ENCODE measurements around the gene CCDC194.

CCDC194 gene

GRCh38 chr19:17390665-17391370 is 3.2 kb downstream of the CCDC194 start (continued):
- TF ChIP-seq ZNF202 (tag by site-specific recombination; IDR thresholded peaks at IDR 0.05; ENCODE audit: borderline replicate concordance), result no peak
- TF ChIP-seq ZNF585B (tag by site-specific recombination; IDR thresholded peaks at IDR 0.05), result no peak
- no peak for TF ChIP-seq HOXC10 (CRISPR knock-in tag; IDR thresholded peaks at IDR 0.05)
- no peak for TF ChIP-seq ZNF112 (tag by site-specific recombination; IDR thresholded peaks at IDR 0.05)
- TF ChIP-seq ZBTB17 (tag by site-specific recombination; IDR thresholded peaks at IDR 0.05), result peak; percentile 96
- no peak for TF ChIP-seq MEIS1 (CRISPR knock-in tag; IDR thresholded peaks at IDR 0.05; ENCODE audit: borderline replicate concordance)
- TF ChIP-seq RBAK (tag by site-specific recombination; IDR thresholded peaks at IDR 0.05), result no peak
- TF ChIP-seq SETDB1 (IDR thresholded peaks at IDR 0.05; ENCODE audit: insufficient read length, low read length), result no peak
- TF ChIP-seq ZSCAN16 (tag by site-specific recombination; IDR thresholded peaks at IDR 0.05), result no peak
- TF ChIP-seq ZNF2 (tag by site-specific recombination; IDR thresholded peaks at IDR 0.05), result peak; percentile 49; the same call in 1 of the 2 replicates
- no peak; the same call in 1 of the 2 replicates for TF ChIP-seq ZNF660 (tag by site-specific recombination; IDR thresholded peaks at IDR 0.05)
- TF ChIP-seq, protein P1, sequence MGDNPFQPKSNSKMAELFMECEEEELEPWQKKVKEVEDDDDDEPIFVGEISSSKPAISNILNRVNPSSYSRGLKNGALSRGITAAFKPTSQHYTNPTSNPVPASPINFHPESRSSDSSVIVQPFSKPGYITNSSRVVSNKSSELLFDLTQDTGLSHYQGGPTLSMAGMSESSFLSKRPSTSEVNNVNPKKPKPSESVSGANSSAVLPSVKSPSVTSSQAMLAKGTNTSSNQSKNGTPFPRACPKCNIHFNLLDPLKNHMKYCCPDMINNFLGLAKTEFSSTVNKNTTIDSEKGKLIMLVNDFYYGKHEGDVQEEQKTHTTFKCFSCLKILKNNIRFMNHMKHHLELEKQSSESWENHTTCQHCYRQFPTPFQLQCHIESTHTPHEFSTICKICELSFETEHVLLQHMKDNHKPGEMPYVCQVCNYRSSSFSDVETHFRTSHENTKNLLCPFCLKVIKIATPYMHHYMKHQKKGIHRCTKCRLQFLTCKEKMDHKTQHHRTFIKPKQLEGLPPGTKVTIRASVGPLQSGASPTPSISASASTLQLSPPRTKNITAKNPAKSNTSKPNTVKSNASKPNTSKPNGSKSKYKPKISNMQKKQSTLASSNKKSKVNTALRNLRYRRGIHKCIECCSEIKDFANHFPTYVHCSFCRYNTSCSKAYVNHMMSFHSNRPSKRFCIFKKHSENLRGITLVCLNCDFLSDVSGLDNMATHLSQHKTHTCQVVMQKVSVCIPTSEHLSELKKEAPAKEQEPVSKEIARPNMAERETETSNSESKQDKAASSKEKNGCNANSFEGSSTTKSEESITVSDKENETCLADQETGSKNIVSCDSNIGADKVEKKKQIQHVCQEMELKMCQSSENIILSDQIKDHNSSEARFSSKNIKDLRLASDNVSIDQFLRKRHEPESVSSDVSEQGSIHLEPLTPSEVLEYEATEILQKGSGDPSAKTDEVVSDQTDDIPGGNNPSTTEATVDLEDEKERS (tag by site-specific recombination; IDR thresholded peaks at IDR 0.05), result no peak
- TF ChIP-seq ZNF221 (tag by site-specific recombination; IDR thresholded peaks at IDR 0.05; ENCODE audit: borderline replicate concordance), result no peak
- no peak for TF ChIP-seq ZNF174 (tag by site-specific recombination; IDR thresholded peaks at IDR 0.05)
- TF ChIP-seq, protein P2, sequence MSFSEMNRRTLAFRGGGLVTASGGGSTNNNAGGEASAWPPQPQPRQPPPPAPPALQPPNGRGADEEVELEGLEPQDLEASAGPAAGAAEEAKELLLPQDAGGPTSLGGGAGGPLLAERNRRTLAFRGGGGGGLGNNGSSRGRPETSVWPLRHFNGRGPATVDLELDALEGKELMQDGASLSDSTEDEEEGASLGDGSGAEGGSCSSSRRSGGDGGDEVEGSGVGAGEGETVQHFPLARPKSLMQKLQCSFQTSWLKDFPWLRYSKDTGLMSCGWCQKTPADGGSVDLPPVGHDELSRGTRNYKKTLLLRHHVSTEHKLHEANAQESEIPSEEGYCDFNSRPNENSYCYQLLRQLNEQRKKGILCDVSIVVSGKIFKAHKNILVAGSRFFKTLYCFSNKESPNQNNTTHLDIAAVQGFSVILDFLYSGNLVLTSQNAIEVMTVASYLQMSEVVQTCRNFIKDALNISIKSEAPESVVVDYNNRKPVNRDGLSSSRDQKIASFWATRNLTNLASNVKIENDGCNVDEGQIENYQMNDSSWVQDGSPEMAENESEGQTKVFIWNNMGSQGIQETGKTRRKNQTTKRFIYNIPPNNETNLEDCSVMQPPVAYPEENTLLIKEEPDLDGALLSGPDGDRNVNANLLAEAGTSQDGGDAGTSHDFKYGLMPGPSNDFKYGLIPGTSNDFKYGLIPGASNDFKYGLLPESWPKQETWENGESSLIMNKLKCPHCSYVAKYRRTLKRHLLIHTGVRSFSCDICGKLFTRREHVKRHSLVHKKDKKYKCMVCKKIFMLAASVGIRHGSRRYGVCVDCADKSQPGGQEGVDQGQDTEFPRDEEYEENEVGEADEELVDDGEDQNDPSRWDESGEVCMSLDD (tag by site-specific recombination; IDR thresholded peaks at IDR 0.05), result no peak
- TF ChIP-seq ZNF610 (tag by site-specific recombination; IDR thresholded peaks at IDR 0.05; ENCODE audit: borderline replicate concordance), result 0 out of 2 replicates have a peak, but pooled peaks have one; percentile 18
- TF ChIP-seq, protein P3, sequence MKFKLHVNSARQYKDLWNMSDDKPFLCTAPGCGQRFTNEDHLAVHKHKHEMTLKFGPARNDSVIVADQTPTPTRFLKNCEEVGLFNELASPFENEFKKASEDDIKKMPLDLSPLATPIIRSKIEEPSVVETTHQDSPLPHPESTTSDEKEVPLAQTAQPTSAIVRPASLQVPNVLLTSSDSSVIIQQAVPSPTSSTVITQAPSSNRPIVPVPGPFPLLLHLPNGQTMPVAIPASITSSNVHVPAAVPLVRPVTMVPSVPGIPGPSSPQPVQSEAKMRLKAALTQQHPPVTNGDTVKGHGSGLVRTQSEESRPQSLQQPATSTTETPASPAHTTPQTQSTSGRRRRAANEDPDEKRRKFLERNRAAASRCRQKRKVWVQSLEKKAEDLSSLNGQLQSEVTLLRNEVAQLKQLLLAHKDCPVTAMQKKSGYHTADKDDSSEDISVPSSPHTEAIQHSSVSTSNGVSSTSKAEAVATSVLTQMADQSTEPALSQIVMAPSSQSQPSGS (tag by site-specific recombination; IDR thresholded peaks at IDR 0.05; ENCODE audit: low read depth), result no peak
- peak; percentile 98 for TF ChIP-seq KLF10 (tag by site-specific recombination; IDR thresholded peaks at IDR 0.05)
- peak; percentile 57; the same call in 1 of the 2 replicates for TF ChIP-seq SCRT2 (tag by site-specific recombination; IDR thresholded peaks at IDR 0.05)
- TF ChIP-seq ZNF146 (tag by site-specific recombination; IDR thresholded peaks at IDR 0.05), result 0 out of 2 replicates have a peak, but pooled peaks have one; percentile 4
- no peak for TF ChIP-seq ZNF830 (tag by site-specific recombination; IDR thresholded peaks at IDR 0.05; ENCODE audit: low read depth)
- TF ChIP-seq ZNF777 (tag by site-specific recombination; IDR thresholded peaks at IDR 0.05; ENCODE audit: borderline replicate concordance), result peak; percentile 78; the same call in 1 of the 2 replicates
